HepG2 (cell line): ENCODE data around the gene EMILIN1. TPM values are rescaled to one million over a fixed set of nuclear protein-coding genes. Genes with fewer than 3 reads are reported as not detected.
A peak's percentile ranks its signal among the peaks of the same experiment; 100 is the strongest.

Source experiments
- ARID4A ChIP-seq: sonication (generic); formaldehyde crosslinking; IDR thresholded peaks from 2 replicates; pipeline ENCODE4 v1.5.0; 2020; ENCODE audit warnings: mild to moderate bottlenecking, missing genetic modification reagents, borderline replicate concordance
- BHLHE40 ChIP-seq: IDR thresholded peaks from 2 replicates; pipeline ENCODE4 v1.6.1; 2011; ENCODE audit warnings: low read length, improper control_type of control experiment
- CHCHD3 ChIP-seq: sonication (generic); formaldehyde crosslinking; IDR thresholded peaks from 2 replicates; pipeline ENCODE4 v1.8.0; 2022; ENCODE audit warnings: mild to moderate bottlenecking, missing genetic modification reagents, moderate library complexity
- FLYWCH1 ChIP-seq: sonication (generic); formaldehyde crosslinking; IDR thresholded peaks from 2 replicates; pipeline ENCODE4 v1.8.1; 2023; ENCODE audit warnings: mild to moderate bottlenecking, missing genetic modification reagents
- IKZF4 ChIP-seq: sonication (generic); formaldehyde crosslinking; IDR thresholded peaks from 2 replicates; pipeline ENCODE4 v1.5.1; 2020; ENCODE audit warnings: borderline replicate concordance, mild to moderate bottlenecking, low read depth, missing genetic modification reagents; ENCODE audit errors: not compliant biosample characterization
- KLF12 ChIP-seq: sonication (generic); formaldehyde crosslinking; IDR thresholded peaks from 2 replicates; pipeline ENCODE4 v1.4.0; 2020; ENCODE audit warnings: missing genetic modification reagents, borderline replicate concordance
- KLF16 ChIP-seq, 2 experiments: sonication (generic) in 1 of 2; formaldehyde crosslinking in 1 of 2; IDR thresholded peaks; 2 replicates each; pipeline versions ENCODE4 v1.6.1 to v1.8.0; 2016 to 2023; ENCODE audit warnings: missing genetic modification reagents in 2 of 2, missing compliant biosample characterization in 1 of 2
- KMT2B ChIP-seq: IDR thresholded peaks from 2 replicates; pipeline ENCODE4 v1.6.1; 2016; ENCODE audit warnings: missing genetic modification reagents, missing compliant biosample characterization
- MEIS2 ChIP-seq: sonication (generic); formaldehyde crosslinking; IDR thresholded peaks from 2 replicates; pipeline ENCODE4 v1.9.0; 2021; ENCODE audit warnings: mild to moderate bottlenecking, missing genetic modification reagents
- NRL ChIP-seq: sonication (generic); formaldehyde crosslinking; IDR thresholded peaks from 2 replicates; pipeline ENCODE4 v1.5.0; 2020; ENCODE audit warnings: missing genetic modification reagents, mild to moderate bottlenecking, moderate library complexity, borderline replicate concordance
- RNF2 ChIP-seq: fragments of 450-650 bp; conservative IDR thresholded peaks from 2 replicates; pipeline ENCODE4 v1.6.1; 2016; ENCODE audit warnings: low read depth
- SMC3 ChIP-seq: IDR thresholded peaks from 2 replicates; pipeline ENCODE4 v1.6.1; 2011; ENCODE audit warnings: low read length, improper control_type of control experiment
- TFDP2 ChIP-seq: sonication (generic); formaldehyde crosslinking; IDR thresholded peaks from 2 replicates; pipeline ENCODE4 v1.4.0; 2020; ENCODE audit warnings: missing genetic modification reagents
- THYN1 ChIP-seq: sonication (generic); formaldehyde crosslinking; IDR thresholded peaks from 2 replicates; pipeline ENCODE4 v1.8.1; 2023; ENCODE audit warnings: low read depth, mild to moderate bottlenecking, moderate library complexity, missing genetic modification reagents, borderline replicate concordance
- ZBTB3 ChIP-seq: sonication (generic); formaldehyde crosslinking; IDR thresholded peaks from 2 replicates; pipeline ENCODE4 v1.4.0; 2020; ENCODE audit warnings: low read depth, mild to moderate bottlenecking, moderate library complexity, missing genetic modification reagents, borderline replicate concordance
- ZFY ChIP-seq: sonication (generic); formaldehyde crosslinking; IDR thresholded peaks from 2 replicates; pipeline ENCODE4 v1.4.0; 2020; ENCODE audit warnings: missing genetic modification reagents
- ZNF354B ChIP-seq: sonication (generic); formaldehyde crosslinking; IDR thresholded peaks from 2 replicates; pipeline ENCODE4 v1.8.0; 2022; ENCODE audit warnings: mild to moderate bottlenecking, missing genetic modification reagents
- ZNF543 ChIP-seq: sonication (generic); formaldehyde crosslinking; IDR thresholded peaks from 2 replicates; pipeline ENCODE4 v1.4.0; 2020; ENCODE audit warnings: mild to moderate bottlenecking, missing genetic modification reagents
- ZNF614 ChIP-seq: IDR thresholded peaks from 2 replicates; pipeline ENCODE4 v1.6.1; 2018; ENCODE audit warnings: missing biosample characterization, missing genetic modification reagents, inconsistent platforms, borderline replicate concordance
- ZNF710 ChIP-seq: sonication (generic); formaldehyde crosslinking; IDR thresholded peaks from 2 replicates; pipeline ENCODE4 v1.5.0; 2020; ENCODE audit warnings: mild to moderate bottlenecking, missing genetic modification reagents, borderline replicate concordance
- ZNF724P ChIP-seq: sonication (generic); formaldehyde crosslinking; IDR thresholded peaks from 2 replicates; pipeline ENCODE4 v1.8.0; 2022; ENCODE audit warnings: missing genetic modification reagents, borderline replicate concordance
- ZNF776 ChIP-seq: sonication (generic); formaldehyde crosslinking; IDR thresholded peaks from 2 replicates; pipeline ENCODE4 v1.4.0; 2020; ENCODE audit warnings: mild to moderate bottlenecking, missing genetic modification reagents
- polyA plus RNA-seq, 8 experiments: library from polyadenylated mRNA; depleted of rRNA in 3 of 8; stranded (reverse) in 7 of 8; unstranded in 1 of 8; fragments of >200 nt; fragmentation: Illumina TruSeq in 4 of 8; extraction: Trizol in 4 of 8; gene quantifications; 2 replicates each; pipeline versions ENCODE4 v1.2.1 to v1.2.3, GENCODE V29; 2011 to 2016; ENCODE audit warnings: low read depth in 4 of 8, missing spikeins in 1 of 8, mixed read lengths in 1 of 8; ENCODE audit not compliant: insufficient read depth in 1 of 8
- total RNA-seq, 5 experiments: library from RNA; depleted of rRNA; stranded (reverse); fragments of >200 nt; fragmentation: Illumina TruSeq; extraction: Trizol; gene quantifications; 2 replicates each; pipeline ENCODE4 v1.2.3, GENCODE V29; 2016; ENCODE audit warnings: low read depth in 1 of 5

The EMILIN1 gene
- total and polyA plus RNA-seq, 2 of the 13 experiments (the other 11 are each of a cell fraction or from before 2014, with no cell fraction given): 8.1 to 9.7 TPM

- no peak; the same call in 1 of the 2 replicates for TF ChIP-seq NRL
- peak; percentile 91 for TF ChIP-seq ARID4A (CRISPR knock-in tag)
- peak; percentile 7 for TF ChIP-seq IKZF4 (CRISPR knock-in tag)
- no peak for TF ChIP-seq ZNF776 (CRISPR knock-in tag)
- TF ChIP-seq RNF2: no peak
- no peak for TF ChIP-seq ZNF724P (CRISPR knock-in tag)
- TF ChIP-seq KLF16 (CRISPR knock-in tag; IDR thresholded peaks at IDR 0.05): peak; percentile 11 to 73; a peak in 2 of 4 replicates
- peak; percentile 73; the same call in 1 of the 2 replicates for TF ChIP-seq ZNF354B (CRISPR knock-in tag)
- 0 out of 2 replicates have a peak, but pooled peaks have one; percentile 21 for TF ChIP-seq ZNF710
- TF ChIP-seq MEIS2 (CRISPR knock-in tag): no peak
- TF ChIP-seq KLF12 (CRISPR knock-in tag): peak; percentile 54
- TF ChIP-seq SMC3: no peak
- 0 out of 2 replicates have a peak, but pooled peaks have one; percentile 10 for TF ChIP-seq KMT2B (CRISPR knock-in tag)
- TF ChIP-seq FLYWCH1 (CRISPR knock-in tag): no peak
- TF ChIP-seq CHCHD3 (CRISPR knock-in tag): peak; percentile 86; the same call in 1 of the 2 replicates
- TF ChIP-seq TFDP2 (CRISPR knock-in tag): peak; percentile 10; the same call in 1 of the 2 replicates
- TF ChIP-seq ZFY (CRISPR knock-in tag): peak; percentile 84
- TF ChIP-seq ZNF543 (CRISPR knock-in tag): no peak; the same call in 1 of the 2 replicates
- no peak for TF ChIP-seq THYN1
- TF ChIP-seq BHLHE40: no peak
- TF ChIP-seq ZBTB3: no peak
- no peak; the same call in 1 of the 2 replicates for TF ChIP-seq ZNF614 (CRISPR knock-in tag)
Observed at GRCh38 chr2:27086724-27087593, 8.5 kb downstream of the EMILIN1 start, which contains the start of gene KHK (continued).
